Caco-2 (cell line): ENCODE measurements around the gene NT5DC1. TPM values are rescaled to one million over a fixed set of nuclear protein-coding genes. Genes with fewer than 3 reads are reported as not detected.

Experiments used
- BruUV-seq: library from RNA; stranded (reverse); fragments of 400-500 nt; replicated peaks from 2 replicates; lab custom pipeline; 2021; lab: Mats Ljungman, UMichigan
- CTCF ChIA-PET: fragments of 300-600 bp; sonication (Branson Sonifier 250); formaldehyde crosslinking; loops from one replicate; lab custom pipeline; 2022; ENCODE audit warnings: antibody characterized with exemption; lab: Charles Lee
- POLR2A ChIA-PET: fragments of 300-600 bp; sonication (Branson Sonifier 250); formaldehyde crosslinking; loops from one replicate; lab custom pipeline; 2022; ENCODE audit warnings: antibody characterized with exemption; lab: Charles Lee
- DNase-seq, 2 experiments: peaks; one replicate each; pipeline versions ENCODE4 v3.0.0 to v3.0.0-alpha.2; 2020 to 2022
- H3K27me3 ChIP-seq: replicated peaks from 2 replicates; pipeline ENCODE4 v1.6.0; 2011; ENCODE audit warnings: low read length; ENCODE audit not compliant: control insufficient read depth, insufficient read depth
- H3K36me3 ChIP-seq: 2 replicates; pipeline ENCODE4 v1.5.1; 2011; ENCODE audit warnings: low read length; ENCODE audit not compliant: control insufficient read depth, insufficient read depth
- H3K4me1 ChIP-seq: fragments of 250-450 bp; sonication (Bioruptor Pico); 2 replicates; pipeline ENCODE4 v1.5.1; 2020; ENCODE audit warnings: mild to moderate bottlenecking
- H3K4me3 ChIP-seq: 2 replicates; pipeline ENCODE4 v1.5.1; 2011; ENCODE audit warnings: low read depth, mild to moderate bottlenecking, control low read depth, low read length
- H3K9me3 ChIP-seq: fragments of 250-450 bp; sonication (Bioruptor Pico); 2 replicates; pipeline ENCODE4 v1.5.1; 2020; ENCODE audit warnings: mild to moderate bottlenecking, moderate library complexity
- H3K27ac Mint-ChIP-seq: one replicate; pipeline ENCODE4 v1.8.0; 2022; ENCODE audit warnings: mixed read lengths; ENCODE audit not compliant: unreplicated experiment
- H3K27me3 Mint-ChIP-seq: one replicate; pipeline ENCODE4 v1.8.0; 2022; ENCODE audit warnings: mixed read lengths; ENCODE audit not compliant: insufficient read depth, unreplicated experiment
- H3K36me3 Mint-ChIP-seq: one replicate; pipeline ENCODE4 v1.8.0; 2022; ENCODE audit warnings: mild to moderate bottlenecking, mixed read lengths; ENCODE audit not compliant: insufficient read depth, unreplicated experiment
- H3K4me1 Mint-ChIP-seq: one replicate; pipeline ENCODE4 v1.8.0; 2022; ENCODE audit warnings: low read depth, mixed read lengths; ENCODE audit not compliant: unreplicated experiment
- H3K4me3 Mint-ChIP-seq: one replicate; pipeline ENCODE4 v1.8.0; 2022; ENCODE audit warnings: mild to moderate bottlenecking, moderate library complexity, mixed read lengths; ENCODE audit not compliant: unreplicated experiment
- H3K9me3 Mint-ChIP-seq: one replicate; pipeline ENCODE4 v1.8.0; 2022; ENCODE audit warnings: mixed read lengths; ENCODE audit not compliant: unreplicated experiment
- CTCF ChIP-seq, 2 experiments: fragments of 200-600 bp in 1 of 2; IDR thresholded peaks; 1 replicate in 1 of 2; 2 replicates in 1 of 2; pipeline versions ENCODE4 v1.5.1 to v1.8.0; 2011 to 2022; ENCODE audit warnings: antibody characterized with exemption in 1 of 2, control low read depth in 1 of 2, inconsistent platforms in 1 of 2, low read depth in 1 of 2, low read length in 1 of 2, mild to moderate bottlenecking in 1 of 2, moderate library complexity in 1 of 2; ENCODE audit not compliant: insufficient read depth in 1 of 2, severe bottlenecking in 1 of 2, unreplicated experiment in 1 of 2
- intact Hi-C: fragments of 100-400 bp; cut with micrococcal nuclease; formaldehyde crosslinking; loops from one replicate; pipeline ENCODE4 v1.10.0; 2022; ENCODE audit not compliant: unreplicated experiment
- total RNA-seq: library from RNA; stranded (reverse); gene quantifications from 2 replicates; pipeline ENCODE4 v1.2.3, GENCODE V29; 2022

Gene NT5DC1
- total RNA-seq, 1 experiment from 2014 or later: 54.3 TPM

- Histone ChIP-seq H3K4me3 (no peak overlapping the region), H3K9me3 (no peaks in the 10 kb centered on the region), H3K27me3 (no peaks in the 10 kb centered on the region), H3K36me3 (no peaks in the 10 kb centered on the region), H3K4me1 (no peaks in the 10 kb centered on the region)
- H3K27me3 Mint-ChIP-seq: no peaks in the 10 kb centered on the region
- no peak overlapping the region for H3K27ac Mint-ChIP-seq
- no peak for TF ChIP-seq CTCF (IDR thresholded peaks at IDR 0.05; ENCODE audit: insufficient read depth in 1 of 2, low read depth in 1 of 2, low read length in 1 of 2, severe bottlenecking in 1 of 2, unreplicated experiment in 1 of 2)
- no peaks in the 10 kb centered on the region for H3K4me1 Mint-ChIP-seq
- intact Hi-C loops: no loop called here
- ChIA-PET POLR2A (no interaction called here), CTCF (no interaction called here)
- no TSS peak for BruUV-seq
- no peaks in the 10 kb centered on the region for H3K36me3 Mint-ChIP-seq
- H3K4me3 Mint-ChIP-seq: no peak overlapping the region
- no peak for DNase-seq
- no peaks in the 10 kb centered on the region for H3K9me3 Mint-ChIP-seq
Measured at GRCh38 chr6:116201538-116201937, 100.9 kb downstream of the NT5DC1 start.

- Mint-ChIP-seq H3K27me3 (no peaks in the 10 kb centered on the region), H3K4me3 (no peak overlapping the region), H3K27ac (no peak overlapping the region), H3K9me3 (no peaks in the 10 kb centered on the region), H3K4me1 (no peaks in the 10 kb centered on the region), H3K36me3 (no peaks in the 10 kb centered on the region)
- Histone ChIP-seq H3K36me3 (no peaks in the 10 kb centered on the region), H3K9me3 (no peaks in the 10 kb centered on the region), H3K27me3 (no peaks in the 10 kb centered on the region), H3K4me3 (no peak overlapping the region), H3K4me1 (no peaks in the 10 kb centered on the region)
- intact Hi-C loops: no loop called here
- CTCF ChIA-PET: no interaction called here
- no TSS peak for BruUV-seq
- DNase-seq: no peak
- no peak for TF ChIP-seq CTCF (IDR thresholded peaks at IDR 0.05; ENCODE audit: insufficient read depth in 1 of 2, low read depth in 1 of 2, low read length in 1 of 2, severe bottlenecking in 1 of 2, unreplicated experiment in 1 of 2)
- POLR2A ChIA-PET: no interaction called here
Measured at GRCh38 chr6:116205281-116205680, 104.6 kb downstream of the NT5DC1 start.

GRCh38 chr6:116206231-116206903 is 105.7 kb downstream of the NT5DC1 start:
- H3K4me3 Mint-ChIP-seq: no peak overlapping the region
- H3K36me3 Mint-ChIP-seq: no peaks in the 10 kb centered on the region
- H3K36me3 ChIP-seq: no peaks in the 10 kb centered on the region
- no peak for TF ChIP-seq CTCF (IDR thresholded peaks at IDR 0.05; ENCODE audit: insufficient read depth in 1 of 2, low read depth in 1 of 2, low read length in 1 of 2, severe bottlenecking in 1 of 2, unreplicated experiment in 1 of 2)
- H3K4me1 ChIP-seq: no peaks in the 10 kb centered on the region
- no peaks in the 10 kb centered on the region for H3K27me3 ChIP-seq
- H3K27ac Mint-ChIP-seq: no peak overlapping the region
- no peak overlapping the region for H3K4me3 ChIP-seq
- CTCF ChIA-PET: no interaction called here
- POLR2A ChIA-PET: no interaction called here
- no peaks in the 10 kb centered on the region for H3K4me1 Mint-ChIP-seq
- H3K9me3 Mint-ChIP-seq: no peaks in the 10 kb centered on the region
- H3K9me3 ChIP-seq: no peaks in the 10 kb centered on the region
- intact Hi-C loops: no loop called here
- DNase-seq: no peak
- no TSS peak for BruUV-seq
- no peaks in the 10 kb centered on the region for H3K27me3 Mint-ChIP-seq
